OCI-LY1 (cell line): ENCODE results near the gene CTNND2.

Source experiments
- EZH2 ChIP-seq: fragments of 200-600 bp; sonication (generic), shearing (Covaris generic); IDR thresholded peaks from 2 replicates; pipeline ENCODE4 v1.8.0; 2017; ENCODE audit warnings: borderline replicate concordance, mixed run types, mild to moderate bottlenecking, antibody characterized with exemption, low read length, moderate library complexity, mixed read lengths
- TF ChIP-seq, protein P1 (sequence below): fragments of 200-600 bp; sonication (generic), shearing (Covaris generic); IDR thresholded peaks from 2 replicates; pipeline ENCODE4 v1.5.1; 2017; ENCODE audit warnings: mild to moderate bottlenecking, antibody characterized with exemption, low read length, moderate library complexity, mixed read lengths

DNA sequence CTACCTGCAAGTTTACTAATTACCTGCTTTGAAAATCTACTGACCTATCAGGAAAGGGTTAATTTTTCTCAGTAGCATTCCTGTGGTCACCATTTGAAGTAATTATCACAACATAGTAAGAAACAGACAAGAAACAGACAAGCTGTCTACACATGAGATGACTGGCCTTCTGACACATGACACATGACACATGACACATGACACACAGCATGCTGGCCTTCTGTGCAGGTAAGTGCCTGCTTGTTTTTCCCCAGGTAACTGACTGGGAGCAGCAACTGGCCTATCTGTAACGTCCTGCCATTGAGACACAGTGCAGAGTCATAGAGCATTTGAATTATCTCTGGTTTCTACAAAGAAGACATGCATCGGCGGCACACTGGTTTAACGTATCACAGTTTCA is 222.4 kb downstream of the CTNND2 start:
- TF ChIP-seq, protein P1, sequence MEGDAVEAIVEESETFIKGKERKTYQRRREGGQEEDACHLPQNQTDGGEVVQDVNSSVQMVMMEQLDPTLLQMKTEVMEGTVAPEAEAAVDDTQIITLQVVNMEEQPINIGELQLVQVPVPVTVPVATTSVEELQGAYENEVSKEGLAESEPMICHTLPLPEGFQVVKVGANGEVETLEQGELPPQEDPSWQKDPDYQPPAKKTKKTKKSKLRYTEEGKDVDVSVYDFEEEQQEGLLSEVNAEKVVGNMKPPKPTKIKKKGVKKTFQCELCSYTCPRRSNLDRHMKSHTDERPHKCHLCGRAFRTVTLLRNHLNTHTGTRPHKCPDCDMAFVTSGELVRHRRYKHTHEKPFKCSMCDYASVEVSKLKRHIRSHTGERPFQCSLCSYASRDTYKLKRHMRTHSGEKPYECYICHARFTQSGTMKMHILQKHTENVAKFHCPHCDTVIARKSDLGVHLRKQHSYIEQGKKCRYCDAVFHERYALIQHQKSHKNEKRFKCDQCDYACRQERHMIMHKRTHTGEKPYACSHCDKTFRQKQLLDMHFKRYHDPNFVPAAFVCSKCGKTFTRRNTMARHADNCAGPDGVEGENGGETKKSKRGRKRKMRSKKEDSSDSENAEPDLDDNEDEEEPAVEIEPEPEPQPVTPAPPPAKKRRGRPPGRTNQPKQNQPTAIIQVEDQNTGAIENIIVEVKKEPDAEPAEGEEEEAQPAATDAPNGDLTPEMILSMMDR, result no peak
- TF ChIP-seq EZH2, result no peak
